GM18870 (cell line): ENCODE results near the gene ANKRD11.
"Not testable (repeated sequence)": the region's sequence is repeated elsewhere in the genome, so short reads cannot be mapped to it uniquely, and the experiment has no call there.

Experiments
- ATAC-seq: cut with Tn5 transposase; IDR thresholded peaks from one replicate; pipeline ENCODE4 v1.9.1; 2021; ENCODE audit warnings: moderate library complexity; ENCODE audit not compliant: unreplicated experiment

ANKRD11 gene

DNA sequence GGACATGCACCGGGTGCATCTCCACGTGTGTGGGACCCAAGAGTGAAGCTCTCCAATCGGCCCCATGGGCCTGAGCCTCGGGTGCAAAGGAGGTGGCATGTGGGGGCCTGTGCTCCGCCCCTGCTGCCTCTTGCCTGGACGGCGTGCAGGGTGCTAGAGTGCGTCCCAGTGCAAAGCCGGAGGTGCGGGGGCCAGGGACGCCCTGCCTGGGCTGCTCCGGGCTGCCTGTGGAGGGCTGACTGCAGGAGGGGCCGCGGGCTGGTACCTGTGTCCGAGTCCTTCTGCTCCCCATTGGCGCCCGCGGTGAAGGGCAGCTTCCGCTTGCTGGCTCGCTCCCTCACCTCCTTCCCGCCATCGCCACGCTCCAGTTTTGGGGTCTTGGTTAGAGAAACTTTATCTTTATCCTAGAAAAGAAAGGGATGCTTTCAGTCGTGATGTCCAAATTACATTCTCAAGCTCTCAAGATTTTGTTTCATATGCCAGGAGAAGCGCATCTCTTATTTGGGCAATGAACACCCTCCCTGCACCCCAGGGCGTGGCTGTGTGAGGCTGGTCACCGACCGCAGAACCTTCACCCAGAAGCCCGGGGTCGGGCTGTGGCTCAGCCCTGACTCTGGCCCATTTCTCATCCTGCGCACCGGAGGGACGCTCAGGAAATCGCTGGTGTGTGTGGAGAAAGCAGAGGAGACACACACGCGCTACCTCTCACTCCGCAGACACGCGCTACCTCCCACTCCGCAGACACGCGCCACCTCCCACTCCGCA is 185.2 kb downstream of the ANKRD11 start:
- ATAC-seq: no peak

DNA sequence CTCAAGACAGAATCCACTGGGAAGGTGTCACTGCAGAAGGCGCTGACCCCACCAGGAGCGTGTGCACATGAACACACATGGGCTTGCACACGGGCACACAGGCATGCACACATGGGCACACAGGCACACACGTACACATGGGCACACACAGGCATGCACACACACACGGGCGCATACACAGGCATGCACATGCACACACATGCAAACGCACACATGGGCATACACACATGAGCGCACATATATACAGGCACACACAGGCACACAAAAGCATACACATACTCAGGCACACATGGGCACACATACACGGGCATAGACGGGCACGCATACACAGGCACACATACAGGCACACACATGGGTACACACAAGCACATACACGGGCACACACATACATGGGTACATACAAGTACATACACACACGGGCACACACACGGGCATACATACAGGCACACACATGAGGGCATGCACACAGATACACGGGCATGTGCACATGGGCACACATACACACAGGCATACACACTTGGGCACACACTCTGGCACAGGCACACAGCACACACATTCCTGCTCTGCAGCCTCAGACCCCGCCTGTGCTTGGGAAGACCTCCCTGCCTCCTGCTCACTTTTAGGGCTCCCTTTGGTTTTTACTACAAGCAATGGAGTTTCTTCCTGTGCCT is 186.0 kb downstream of the ANKRD11 start:
- ATAC-seq: no peak

DNA sequence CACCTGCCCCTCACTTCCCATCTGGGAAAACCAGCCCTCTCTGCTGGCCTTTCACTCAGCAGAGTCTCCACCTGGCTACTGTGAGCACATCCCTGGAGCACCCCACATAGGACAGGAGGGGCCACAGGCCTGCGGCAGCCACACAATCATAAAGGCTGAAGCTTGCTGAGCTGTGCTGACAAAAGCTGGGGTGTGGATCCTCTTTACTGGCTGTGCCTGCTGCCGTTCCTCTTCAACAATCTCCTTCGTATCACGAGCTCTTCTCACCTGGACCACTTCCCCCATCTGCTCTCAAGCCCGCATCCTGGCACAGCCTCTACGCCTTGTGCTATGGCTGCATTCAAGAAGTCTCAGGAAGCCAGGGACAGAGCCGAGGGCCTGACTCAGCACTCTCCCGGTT is 186.7 kb downstream of the ANKRD11 start:
- no peak for ATAC-seq

- no peak for ATAC-seq
Observed at GRCh38 chr16:89300976-89301360, 189.4 kb downstream of the ANKRD11 start.

- ATAC-seq: no peak
Observed at GRCh38 chr16:89300311-89300975, 189.9 kb downstream of the ANKRD11 start.

DNA sequence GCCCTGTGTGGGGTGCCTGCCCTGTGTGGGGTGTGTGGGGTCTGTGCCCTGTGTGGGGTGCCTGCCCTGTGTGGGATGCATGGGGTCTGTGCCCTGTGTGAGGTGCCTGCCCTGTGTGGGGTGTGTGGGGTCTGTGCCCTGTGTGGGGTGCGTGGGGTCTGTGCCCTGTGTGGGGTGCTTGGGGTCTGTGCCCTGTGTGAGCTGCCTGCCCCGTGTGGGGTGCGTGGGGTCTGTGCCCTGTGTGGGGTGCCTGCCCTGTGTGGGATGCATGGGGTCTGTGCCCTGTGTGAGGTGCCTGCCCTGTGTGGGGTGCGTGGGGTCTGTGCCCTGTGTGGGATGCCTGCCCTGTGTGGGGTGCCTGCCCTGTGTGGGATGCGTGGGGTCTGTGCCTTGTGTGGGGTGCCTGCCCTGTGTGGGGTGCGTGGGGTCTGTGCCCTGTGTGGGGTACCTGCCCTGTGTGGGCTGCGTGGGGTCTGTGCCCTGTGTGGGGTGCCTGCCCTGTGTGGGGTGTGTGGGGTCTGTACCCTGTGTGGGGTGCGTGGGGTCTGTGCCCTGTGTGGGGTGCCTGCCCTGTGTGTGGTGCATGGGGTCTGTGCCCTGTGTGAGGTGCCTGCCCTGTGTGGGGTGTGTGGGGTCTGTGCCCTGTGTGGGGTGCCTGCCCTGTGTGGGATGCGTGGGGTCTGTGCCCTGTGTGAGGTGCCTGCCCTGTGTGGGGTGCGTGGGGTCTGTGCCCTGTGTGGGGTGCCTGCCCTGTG is 190.8 kb downstream of the ANKRD11 start:
- ATAC-seq: not testable (repeated sequence)

DNA sequence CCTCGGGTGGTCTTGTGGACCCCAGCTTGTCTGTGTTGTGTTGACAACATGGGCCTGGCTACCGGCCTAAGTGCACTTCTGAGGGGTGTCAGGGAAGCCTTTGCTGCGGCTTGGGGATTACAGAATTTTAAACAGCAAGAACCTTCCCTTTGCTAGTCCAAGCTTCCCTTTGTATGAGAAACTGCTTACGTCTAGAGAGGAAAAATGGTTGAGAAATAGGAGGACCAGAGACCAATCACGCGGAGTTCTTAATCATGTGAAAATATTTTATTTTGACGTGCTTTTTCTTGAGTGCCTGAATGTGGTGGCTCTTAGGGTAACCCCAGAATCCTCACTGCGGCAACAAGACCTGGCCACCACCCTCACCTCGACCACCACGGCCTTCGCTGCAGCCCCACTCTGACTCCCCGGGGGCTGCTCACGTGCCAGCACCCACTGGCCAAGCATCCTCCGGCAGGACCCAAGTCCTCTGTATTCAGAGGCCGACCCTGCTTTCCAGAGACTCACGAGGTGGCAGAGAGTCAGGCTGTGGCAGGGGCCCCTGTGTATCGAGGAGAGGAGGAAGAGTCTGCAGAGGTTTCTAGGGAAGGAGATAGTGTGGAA is 191.6 kb downstream of the ANKRD11 start:
- no peak for ATAC-seq

- no peak for ATAC-seq
Observed at GRCh38 chr16:89297910-89298545, 192.3 kb downstream of the ANKRD11 start.

GRCh38 chr16:89297156-89297874 is 193.0 kb downstream of the ANKRD11 start:
- ATAC-seq: no peak

GRCh38 chr16:89295915-89296314 is 194.4 kb downstream of the ANKRD11 start:
- ATAC-seq: no peak

- no peak for ATAC-seq
Observed at GRCh38 chr16:89295071-89295900, 195.1 kb downstream of the ANKRD11 start.

DNA sequence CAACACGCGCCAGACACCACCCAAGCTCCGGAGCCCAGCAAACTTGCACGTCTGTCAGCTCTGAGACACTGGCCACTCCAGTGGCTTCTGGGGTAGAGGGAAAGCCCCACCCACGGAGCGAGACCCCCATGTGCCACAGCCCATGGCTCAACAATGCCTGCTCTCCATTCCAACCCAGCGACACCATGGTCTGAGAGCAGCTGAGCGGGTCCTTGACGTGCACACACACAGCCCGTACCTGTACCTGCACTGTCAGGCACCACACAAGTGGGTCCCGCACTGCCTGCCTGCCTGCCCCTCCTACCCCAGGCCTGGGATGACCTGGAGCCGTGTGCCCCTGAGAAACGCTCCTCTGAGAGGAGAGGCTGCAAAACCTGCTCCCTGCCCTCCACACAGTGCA is 195.9 kb downstream of the ANKRD11 start:
- no peak for ATAC-seq

- no peak for ATAC-seq
Observed at GRCh38 chr16:89293276-89294143, 196.9 kb downstream of the ANKRD11 start.

GRCh38 chr16:89292443-89293078 is 197.8 kb downstream of the ANKRD11 start:
- ATAC-seq: no peak

DNA sequence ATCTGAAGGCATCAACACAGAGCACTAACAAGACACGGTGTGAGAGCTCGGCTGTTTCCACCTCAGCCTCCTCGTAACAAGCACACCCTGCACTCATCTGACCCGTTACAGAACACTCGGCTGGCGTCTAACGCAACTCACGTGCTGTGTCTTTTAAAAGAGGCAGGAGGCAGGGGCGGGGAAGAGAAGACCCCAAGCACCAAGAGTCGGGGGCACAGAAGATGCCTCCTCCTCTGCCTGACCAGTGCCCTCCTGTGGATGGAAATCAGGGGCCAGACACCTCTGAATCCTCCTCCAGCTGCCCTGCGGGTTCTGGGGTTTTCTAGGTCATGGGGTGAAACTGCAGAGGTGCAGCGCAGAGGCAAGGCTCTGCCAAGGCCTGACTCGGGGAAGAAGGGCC is 198.6 kb downstream of the ANKRD11 start:
- ATAC-seq: no peak

DNA sequence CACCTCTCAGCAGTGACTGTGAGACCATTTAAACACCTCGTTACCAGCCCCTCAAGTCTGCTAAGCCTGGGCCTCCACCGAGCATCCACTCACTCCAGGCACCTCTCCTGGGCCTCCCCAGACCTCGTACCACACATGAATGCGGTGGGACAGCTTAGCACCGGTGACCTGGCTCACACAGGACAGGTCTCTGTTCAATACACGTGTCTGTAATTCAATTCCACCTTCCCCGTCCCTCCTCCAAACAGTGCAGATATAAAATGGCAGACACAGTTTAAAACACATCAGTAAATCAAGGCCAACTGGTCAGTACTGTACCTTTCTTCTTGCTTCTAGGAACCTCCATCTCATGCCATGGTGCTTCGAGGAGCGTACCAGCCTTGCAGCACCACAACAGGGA is 199.0 kb downstream of the ANKRD11 start:
- no peak for ATAC-seq

- no peak for ATAC-seq
Observed at GRCh38 chr16:89290887-89291286, 199.5 kb downstream of the ANKRD11 start.
